HCT116 (cell line): Measurements from ENCODE around the gene MTA2. TPM values are rescaled to one million over a fixed set of nuclear protein-coding genes. Genes with fewer than 3 reads are reported as not detected.
A peak's percentile ranks its signal among the peaks of the same experiment; 100 is the strongest.

ENCODE experiments used
- ATAC-seq: fragments of 200-7000 bp; cut with Tn5 transposase; 2 replicates; pipeline ENCODE4 v1.9.1; 2020; ENCODE audit warnings: mild to moderate bottlenecking, moderate library complexity
- BruUV-seq: library from RNA; stranded (reverse); fragments of 400-500 nt; replicated peaks from 2 replicates; lab custom pipeline; 2021; lab: Mats Ljungman, UMichigan
- CTCF ChIA-PET: fragments of 300-600 bp; sonication (Branson Sonifier 250); formaldehyde crosslinking; loops from one replicate; lab custom pipeline; 2021; ENCODE audit warnings: antibody characterized with exemption; lab: Charles Lee
- POLR2A ChIA-PET: fragments of 300-600, 350-600 bp; sonication (Branson Sonifier 250); formaldehyde crosslinking; loops from one replicate; lab custom pipeline; 2021; ENCODE audit warnings: antibody characterized with exemption; lab: Charles Lee
- RAD21 ChIA-PET, 2 experiments: fragments of 300-600 bp; sonication (Branson Sonifier 250); formaldehyde crosslinking; loops; one replicate each; lab custom pipeline; 2023; ENCODE audit warnings: low total read pairs in 2 of 2; ENCODE audit not compliant: uncharacterized antibody in 2 of 2, unreplicated experiment in 2 of 2, low non-redundant PET in 1 of 2; lab: Charles Lee
- DNase-seq: peaks from one replicate; pipeline ENCODE4 v3.0.0-alpha.2; 2010; ENCODE audit warnings: low read depth, low spot score
- H2AFZ ChIP-seq: fragments of 200-600 bp; shearing (Covaris generic), sonication (generic); 2 replicates; pipeline ENCODE4 v1.6.1; 2017; ENCODE audit warnings: low read depth, mixed run types, mixed read lengths, antibody characterized with exemption, low read length; ENCODE audit not compliant: poor library complexity, severe bottlenecking
- H3K27ac ChIP-seq: 2 replicates; pipeline ENCODE4 v1.5.1; 2012; ENCODE audit warnings: low read depth, low read length
- H3K27me3 ChIP-seq: fragments of 200-600 bp; sonication (generic); 2 replicates; pipeline ENCODE4 v1.6.1; 2016; ENCODE audit warnings: mixed run types, low read length, mixed read lengths; ENCODE audit not compliant: insufficient read depth
- H3K36me3 ChIP-seq, 2 experiments: fragments of 200-500 bp in 1 of 2; fragments of 200-600 bp in 1 of 2; sonication (Bioruptor generic) in 1 of 2; sonication (generic) in 1 of 2; 2 replicates each; pipeline versions ENCODE4 v1.5.1 to v1.6.1; 2014 to 2016; ENCODE audit warnings: low read length in 2 of 2, inconsistent platforms in 1 of 2, mixed read lengths in 1 of 2, mixed run types in 1 of 2; ENCODE audit not compliant: insufficient read depth in 2 of 2, control insufficient read depth in 1 of 2
- H3K4me1 ChIP-seq, 2 experiments: fragments of 200-600 bp in 1 of 2; sonication (generic) in 1 of 2; 2 replicates each; pipeline versions ENCODE4 v1.5.1 to v1.6.1; 2012 to 2017; ENCODE audit warnings: low read length in 2 of 2, inconsistent platforms in 1 of 2, mild to moderate bottlenecking in 1 of 2, mixed read lengths in 1 of 2, mixed run types in 1 of 2, moderate library complexity in 1 of 2; ENCODE audit not compliant: insufficient read depth in 2 of 2, control insufficient read depth in 1 of 2
- H3K4me2 ChIP-seq: fragments of 200-600 bp; sonication (generic); 2 replicates; pipeline ENCODE4 v1.6.1; 2017; ENCODE audit warnings: mixed run types, low read length, mixed read lengths
- H3K4me3 ChIP-seq, 2 experiments: fragments of 200-600 bp in 1 of 2; sonication (generic) in 1 of 2; replicated peaks in 1 of 2; 2 replicates each; pipeline ENCODE4 v1.5.1; 2011 to 2016; ENCODE audit warnings: low read length in 2 of 2, control low read depth in 1 of 2, low read depth in 1 of 2, mild to moderate bottlenecking in 1 of 2, mixed read lengths in 1 of 2, mixed run types in 1 of 2
- H3K79me2 ChIP-seq: fragments of 200-600 bp; sonication (generic); 2 replicates; pipeline ENCODE4 v1.6.1; 2017; ENCODE audit warnings: mild to moderate bottlenecking, mixed run types, low read length, moderate library complexity, mixed read lengths; ENCODE audit not compliant: insufficient read depth
- H3K9ac ChIP-seq: fragments of 200-600 bp; sonication (generic); 2 replicates; pipeline ENCODE4 v1.6.1; 2016; ENCODE audit warnings: low read length, mixed read lengths
- H3K9me2 ChIP-seq: fragments of 200-600 bp; sonication (generic), shearing (Covaris generic); 2 replicates; pipeline ENCODE4 v1.6.1; 2017; ENCODE audit warnings: mixed run types, mild to moderate bottlenecking, moderate library complexity; ENCODE audit not compliant: insufficient read depth
- H3K9me3 ChIP-seq, 2 experiments: fragments of 200-500 bp in 1 of 2; fragments of 200-600 bp in 1 of 2; sonication (Bioruptor generic) in 1 of 2; sonication (generic) in 1 of 2; 2 replicates each; pipeline ENCODE4 v1.6.1; 2014 to 2017; ENCODE audit warnings: low read length in 2 of 2, mixed read lengths in 2 of 2, inconsistent platforms in 1 of 2, low read depth in 1 of 2, mild to moderate bottlenecking in 1 of 2, mixed run types in 1 of 2, moderate library complexity in 1 of 2; ENCODE audit not compliant: control insufficient read depth in 1 of 2, insufficient read depth in 1 of 2
- H4K20me1 ChIP-seq: fragments of 200-600 bp; sonication (generic), shearing (Covaris generic); 2 replicates; pipeline ENCODE4 v1.6.1; 2017; ENCODE audit warnings: mixed run types, mild to moderate bottlenecking, moderate library complexity; ENCODE audit not compliant: insufficient read depth
- ATF3 ChIP-seq: IDR thresholded peaks from 2 replicates; pipeline ENCODE4 v1.6.1; 2012
- CBX3 ChIP-seq: IDR thresholded peaks from 2 replicates; pipeline ENCODE4 v1.6.1; 2012; ENCODE audit warnings: low read depth
- FOSL1 ChIP-seq: IDR thresholded peaks from 2 replicates; pipeline ENCODE4 v1.6.1; 2012; ENCODE audit warnings: low read depth
- MAX ChIP-seq: IDR thresholded peaks from 2 replicates; pipeline ENCODE4 v1.6.1; 2012
- POLR2AphosphoS5 ChIP-seq: IDR thresholded peaks from 2 replicates; pipeline ENCODE4 v1.6.1; 2011; ENCODE audit warnings: mild to moderate bottlenecking, low read depth, low read length, moderate library complexity
- SIN3A ChIP-seq: IDR thresholded peaks from 2 replicates; pipeline ENCODE4 v1.6.1; 2012; ENCODE audit warnings: low read depth
- TCF7L2 ChIP-seq: IDR thresholded peaks from 2 replicates; pipeline ENCODE4 v1.7.0; 2011; ENCODE audit warnings: borderline replicate concordance, inconsistent platforms; ENCODE audit not compliant: insufficient read depth, insufficient read length; ENCODE audit errors: extremely low read depth
- YY1 ChIP-seq: IDR thresholded peaks from 2 replicates; pipeline ENCODE4 v1.6.1; 2011; ENCODE audit warnings: low read length, low read depth, moderate library complexity, mild to moderate bottlenecking; ENCODE audit not compliant: insufficient replicate concordance; ENCODE audit errors: extremely low read depth
- ZBTB33 ChIP-seq: IDR thresholded peaks from 2 replicates; pipeline ENCODE4 v1.6.1; 2011; ENCODE audit warnings: mild to moderate bottlenecking, low read length, moderate library complexity; ENCODE audit not compliant: insufficient replicate concordance; ENCODE audit errors: extremely low read depth
- ZFX ChIP-seq: fragments of 450-650 bp; IDR thresholded peaks from 2 replicates; pipeline ENCODE4 v1.6.1; 2017
- ZNF274 ChIP-seq: fragments of 200-500 bp; sonication (Bioruptor generic); IDR thresholded peaks from 2 replicates; pipeline ENCODE4 v1.6.1; 2014; ENCODE audit warnings: mild to moderate bottlenecking, low read depth, low read length, inconsistent platforms
- intact Hi-C: fragments of 100-400 bp; cut with micrococcal nuclease; formaldehyde crosslinking; loops from 2 replicates; pipeline ENCODE4 v1.10.0; 2022
- total RNA-seq: library from RNA; stranded (reverse); gene quantifications from one replicate; pipeline ENCODE4 v1.2.1, GENCODE V29; 2021; ENCODE audit not compliant: unreplicated experiment
- TF ChIP-seq, protein P1 (sequence below): IDR thresholded peaks from 2 replicates; pipeline ENCODE4 v1.6.1; 2012; ENCODE audit warnings: low read depth

The MTA2 gene
- total RNA-seq, 1 experiment from 2014 or later, result 98.9 TPM

- TF ChIP-seq ZBTB33 (no peak), POLR2AphosphoS5 (no peak)
- TF ChIP-seq, all 23 proteins: peak for 0
These were observed 24.5 kb downstream of the MTA2 start (continued) for GRCh38 chr11:62577046-62577714.

DNA sequence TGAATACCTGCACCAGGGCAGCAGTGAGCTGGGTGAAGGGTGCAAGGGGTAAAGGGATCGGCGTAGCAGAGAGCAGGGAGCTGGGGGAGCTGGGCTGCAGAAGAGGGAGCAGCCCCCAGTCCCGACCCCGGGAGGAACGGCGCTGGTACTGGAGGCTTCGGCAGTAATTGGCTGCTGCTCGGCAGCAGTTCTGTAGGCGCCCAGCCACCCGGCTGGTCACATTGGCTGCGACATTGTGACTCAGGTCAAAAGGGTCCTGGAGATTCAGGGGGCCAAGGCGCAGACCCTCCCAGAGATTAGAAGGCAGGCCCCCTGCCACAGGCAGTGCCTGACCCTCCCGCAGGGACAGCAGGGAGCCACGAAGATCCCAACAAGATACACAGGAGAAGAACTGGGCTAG lies 25.8 kb downstream of the MTA2 start:
- RAD21 ChIA-PET, result no interaction called here
- POLR2A ChIA-PET, result no interaction called here
- DNase-seq (no peak), ATAC-seq (no peak)
- H3K9ac ChIP-seq, result no peak overlapping the region
- H3K9me2 ChIP-seq, result no peaks in the 10 kb centered on the region
- CTCF ChIA-PET, result interaction anchor here (1.6 kb wide), 1 partner anchor 16 kb away, joined by 3 read pairs; no protein-coding TSS in a partner anchor
- H3K4me3 ChIP-seq, result no peak overlapping the region
- H3K36me3 ChIP-seq, result peaks cover 29 to 45% of the 10 kb centered on the region in 2 experiments
- H3K27ac ChIP-seq, result peak overlapping the region; percentile 18; the same call in 1 of the 2 replicates
- H3K9me3 ChIP-seq, result no peaks in the 10 kb centered on the region
- no TSS peak for BruUV-seq
- H3K4me2 ChIP-seq, result no peak overlapping the region
- no peaks in the 10 kb centered on the region; the same call in 1 of the 2 replicates for H4K20me1 ChIP-seq
- intact Hi-C loops, result no loop called here
- H3K27me3 ChIP-seq, result no peaks in the 10 kb centered on the region
- H2AFZ ChIP-seq, result no peak overlapping the region
- peaks cover 29% of the 10 kb centered on the region for H3K79me2 ChIP-seq
- peaks cover 8 to 26% of the 10 kb centered on the region in 2 experiments for H3K4me1 ChIP-seq
- TF ChIP-seq CBX3 (no peak), ZFX (no peak), SIN3A (no peak), POLR2AphosphoS5 (no peak), ZNF274 (no peak), YY1 (no peak), ATF3 (no peak), TCF7L2 (no peak), FOSL1 (no peak), ZBTB33 (no peak), MAX (no peak)
- TF ChIP-seq, protein P1, sequence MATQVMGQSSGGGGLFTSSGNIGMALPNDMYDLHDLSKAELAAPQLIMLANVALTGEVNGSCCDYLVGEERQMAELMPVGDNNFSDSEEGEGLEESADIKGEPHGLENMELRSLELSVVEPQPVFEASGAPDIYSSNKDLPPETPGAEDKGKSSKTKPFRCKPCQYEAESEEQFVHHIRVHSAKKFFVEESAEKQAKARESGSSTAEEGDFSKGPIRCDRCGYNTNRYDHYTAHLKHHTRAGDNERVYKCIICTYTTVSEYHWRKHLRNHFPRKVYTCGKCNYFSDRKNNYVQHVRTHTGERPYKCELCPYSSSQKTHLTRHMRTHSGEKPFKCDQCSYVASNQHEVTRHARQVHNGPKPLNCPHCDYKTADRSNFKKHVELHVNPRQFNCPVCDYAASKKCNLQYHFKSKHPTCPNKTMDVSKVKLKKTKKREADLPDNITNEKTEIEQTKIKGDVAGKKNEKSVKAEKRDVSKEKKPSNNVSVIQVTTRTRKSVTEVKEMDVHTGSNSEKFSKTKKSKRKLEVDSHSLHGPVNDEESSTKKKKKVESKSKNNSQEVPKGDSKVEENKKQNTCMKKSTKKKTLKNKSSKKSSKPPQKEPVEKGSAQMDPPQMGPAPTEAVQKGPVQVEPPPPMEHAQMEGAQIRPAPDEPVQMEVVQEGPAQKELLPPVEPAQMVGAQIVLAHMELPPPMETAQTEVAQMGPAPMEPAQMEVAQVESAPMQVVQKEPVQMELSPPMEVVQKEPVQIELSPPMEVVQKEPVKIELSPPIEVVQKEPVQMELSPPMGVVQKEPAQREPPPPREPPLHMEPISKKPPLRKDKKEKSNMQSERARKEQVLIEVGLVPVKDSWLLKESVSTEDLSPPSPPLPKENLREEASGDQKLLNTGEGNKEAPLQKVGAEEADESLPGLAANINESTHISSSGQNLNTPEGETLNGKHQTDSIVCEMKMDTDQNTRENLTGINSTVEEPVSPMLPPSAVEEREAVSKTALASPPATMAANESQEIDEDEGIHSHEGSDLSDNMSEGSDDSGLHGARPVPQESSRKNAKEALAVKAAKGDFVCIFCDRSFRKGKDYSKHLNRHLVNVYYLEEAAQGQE, result no peak
